Neural cell (in vitro differentiated cells): ENCODE data around the gene SMU1. TPM values are rescaled to one million over a fixed set of nuclear protein-coding genes. Genes with fewer than 3 reads are reported as not detected.

Experiments used
- H2AFZ ChIP-seq: fragments of 200-600, 300-800 bp; sonication (generic), shearing (Covaris generic); 2 replicates; pipeline ENCODE4 v1.6.0; 2014; ENCODE audit warnings: low read depth, mild to moderate bottlenecking, antibody characterized with exemption, low read length, moderate library complexity
- H3F3A ChIP-seq: fragments of 200-600 bp; shearing (Covaris generic); 2 replicates; pipeline ENCODE4 v1.6.1; 2016; ENCODE audit warnings: mild to moderate bottlenecking, moderate library complexity, mixed read lengths, antibody characterized with exemption, low read length; ENCODE audit not compliant: insufficient read depth, poor library complexity, severe bottlenecking
- H3K27ac ChIP-seq: fragments of 200-600, 300-800 bp; sonication (generic), shearing (Covaris generic); 2 replicates; pipeline ENCODE4 v1.5.1; 2014; ENCODE audit warnings: mild to moderate bottlenecking, low read length, moderate library complexity
- H3K27me3 ChIP-seq: fragments of 300-800, 200-600 bp; sonication (generic), shearing (Covaris generic); 2 replicates; pipeline ENCODE4 v1.6.0; 2014; ENCODE audit warnings: mild to moderate bottlenecking, low read depth, low read length, moderate library complexity; ENCODE audit not compliant: insufficient read depth
- H3K36me3 ChIP-seq: fragments of 300-800, 200-600 bp; sonication (generic), shearing (Covaris generic); 2 replicates; pipeline ENCODE4 v1.5.1; 2014; ENCODE audit warnings: mild to moderate bottlenecking, antibody characterized with exemption, low read length, moderate library complexity; ENCODE audit not compliant: insufficient read depth
- H3K4me2 ChIP-seq: fragments of 300-800, 200-600 bp; sonication (generic), shearing (Covaris generic); 2 replicates; pipeline ENCODE4 v1.6.0; 2014; ENCODE audit warnings: mild to moderate bottlenecking, low read length
- H3K4me3 ChIP-seq: fragments of 300-800, 200-600 bp; sonication (generic), shearing (Covaris generic); 2 replicates; pipeline ENCODE4 v1.5.1; 2014; ENCODE audit warnings: mild to moderate bottlenecking, low read length, moderate library complexity
- H3K79me2 ChIP-seq: fragments of 200-600 bp; shearing (Covaris generic); replicated peaks from 2 replicates; pipeline ENCODE4 v1.6.0; 2014; ENCODE audit warnings: mild to moderate bottlenecking, low read length, moderate library complexity; ENCODE audit not compliant: insufficient read depth
- H3K9ac ChIP-seq: fragments of 300-800, 200-600 bp; sonication (generic), shearing (Covaris generic); 2 replicates; pipeline ENCODE4 v1.6.1; 2016; ENCODE audit warnings: mild to moderate bottlenecking, low read length, mixed read lengths
- H3K9me2 ChIP-seq: fragments of 200-600 bp; shearing (Covaris generic); 2 replicates; pipeline ENCODE4 v1.6.1; 2016; ENCODE audit warnings: mild to moderate bottlenecking, low read length, mixed read lengths; ENCODE audit not compliant: insufficient read depth
- H3K9me3 ChIP-seq: fragments of 200-600, 300-800 bp; sonication (generic), shearing (Covaris generic); 2 replicates; pipeline ENCODE4 v1.6.1; 2016; ENCODE audit warnings: mild to moderate bottlenecking, mixed run types, low read length, moderate library complexity, mixed read lengths
- H4K20me1 ChIP-seq: fragments of 200-600 bp; shearing (Covaris generic); 2 replicates; pipeline ENCODE4 v1.6.1; 2016; ENCODE audit warnings: mild to moderate bottlenecking, mixed run types; ENCODE audit not compliant: insufficient read depth
- EP300 ChIP-seq: fragments of 450-650 bp; conservative IDR thresholded peaks from 2 replicates; pipeline ENCODE4 v1.6.1; 2014; ENCODE audit warnings: antibody characterized with exemption, mild to moderate bottlenecking, moderate library complexity; ENCODE audit not compliant: poor library complexity, severe bottlenecking
- EZH2 ChIP-seq: fragments of 200-600, 300-800 bp; shearing (Covaris generic), sonication (generic); IDR thresholded peaks from 2 replicates; pipeline ENCODE4 v1.6.1; 2014; ENCODE audit warnings: antibody characterized with exemption, low read length, borderline replicate concordance, mild to moderate bottlenecking; ENCODE audit not compliant: insufficient read depth, poor library complexity, severe bottlenecking
- MXI1 ChIP-seq: fragments of 450-650 bp; conservative IDR thresholded peaks from 2 replicates; pipeline ENCODE4 v1.6.1; 2014; ENCODE audit warnings: antibody characterized with exemption, mild to moderate bottlenecking; ENCODE audit not compliant: poor library complexity, severe bottlenecking
- POLR2AphosphoS5 ChIP-seq: IDR thresholded peaks from 2 replicates; pipeline ENCODE4 v1.6.1; 2012
- RAD21 ChIP-seq: fragments of 450-650 bp; conservative IDR thresholded peaks from 2 replicates; pipeline ENCODE4 v1.6.1; 2014; ENCODE audit warnings: antibody characterized with exemption, mild to moderate bottlenecking, moderate library complexity
- SMC3 ChIP-seq: fragments of 450-650 bp; conservative IDR thresholded peaks from 2 replicates; pipeline ENCODE4 v1.6.1; 2014; ENCODE audit warnings: antibody characterized with exemption, mild to moderate bottlenecking, moderate library complexity; ENCODE audit not compliant: poor library complexity
- TAF1 ChIP-seq: IDR thresholded peaks from 2 replicates; pipeline ENCODE4 v1.6.1; 2012; ENCODE audit warnings: low read depth
- polyA plus RNA-seq: library from polyadenylated mRNA; depleted of rRNA; stranded (reverse); fragments of >200 nt; gene quantifications from 2 replicates; pipeline ENCODE4 v1.2.3, GENCODE V29; 2014
- TF ChIP-seq, protein P1 (sequence below): fragments of 450-650 bp; IDR thresholded peaks from 2 replicates; pipeline ENCODE4 v1.5.1; 2014; ENCODE audit warnings: antibody characterized with exemption, mild to moderate bottlenecking, moderate library complexity; ENCODE audit not compliant: poor library complexity, severe bottlenecking
- TF ChIP-seq, protein P2 (sequence below): IDR thresholded peaks from 2 replicates; pipeline ENCODE4 v1.6.1; 2012; ENCODE audit warnings: borderline replicate concordance

The SMU1 gene
- polyA plus RNA-seq, 1 donor from 2014 or later, result 27.4 TPM

DNA sequence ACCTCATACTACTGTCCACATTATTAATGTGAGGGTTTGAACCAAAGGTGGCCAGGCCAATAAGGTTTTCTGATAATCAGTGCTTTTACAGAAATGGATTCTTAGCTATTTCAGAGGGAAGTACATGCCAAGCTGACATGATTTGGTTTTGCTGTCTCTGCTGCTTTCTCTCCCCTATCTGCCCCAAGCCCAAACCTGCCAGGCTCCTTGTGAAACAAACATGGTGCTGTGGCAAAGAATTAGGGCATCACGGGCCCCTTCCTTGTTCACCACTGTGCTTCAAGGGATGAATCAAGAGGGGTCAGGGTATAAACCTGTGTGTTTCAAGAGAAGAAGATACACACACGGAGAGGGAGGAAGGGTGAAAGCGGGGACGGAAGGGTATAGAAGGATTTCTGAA, 41.3 kb upstream of the SMU1 start:
- H3K36me3 ChIP-seq, result no peaks in the 10 kb centered on the region
- no peaks in the 10 kb centered on the region for H3K9me3 ChIP-seq
- H3F3A ChIP-seq, result no peaks in the 10 kb centered on the region
- no peaks in the 10 kb centered on the region for H3K79me2 ChIP-seq
- H3K4me2 ChIP-seq, result no peak overlapping the region
- TF ChIP-seq SMC3 (no peak), TAF1 (no peak), EP300 (no peak), RAD21 (no peak), POLR2AphosphoS5 (no peak), MXI1 (no peak), EZH2 (no peak)
- TF ChIP-seq, protein P1, sequence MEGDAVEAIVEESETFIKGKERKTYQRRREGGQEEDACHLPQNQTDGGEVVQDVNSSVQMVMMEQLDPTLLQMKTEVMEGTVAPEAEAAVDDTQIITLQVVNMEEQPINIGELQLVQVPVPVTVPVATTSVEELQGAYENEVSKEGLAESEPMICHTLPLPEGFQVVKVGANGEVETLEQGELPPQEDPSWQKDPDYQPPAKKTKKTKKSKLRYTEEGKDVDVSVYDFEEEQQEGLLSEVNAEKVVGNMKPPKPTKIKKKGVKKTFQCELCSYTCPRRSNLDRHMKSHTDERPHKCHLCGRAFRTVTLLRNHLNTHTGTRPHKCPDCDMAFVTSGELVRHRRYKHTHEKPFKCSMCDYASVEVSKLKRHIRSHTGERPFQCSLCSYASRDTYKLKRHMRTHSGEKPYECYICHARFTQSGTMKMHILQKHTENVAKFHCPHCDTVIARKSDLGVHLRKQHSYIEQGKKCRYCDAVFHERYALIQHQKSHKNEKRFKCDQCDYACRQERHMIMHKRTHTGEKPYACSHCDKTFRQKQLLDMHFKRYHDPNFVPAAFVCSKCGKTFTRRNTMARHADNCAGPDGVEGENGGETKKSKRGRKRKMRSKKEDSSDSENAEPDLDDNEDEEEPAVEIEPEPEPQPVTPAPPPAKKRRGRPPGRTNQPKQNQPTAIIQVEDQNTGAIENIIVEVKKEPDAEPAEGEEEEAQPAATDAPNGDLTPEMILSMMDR, result no peak
- TF ChIP-seq, protein P2, sequence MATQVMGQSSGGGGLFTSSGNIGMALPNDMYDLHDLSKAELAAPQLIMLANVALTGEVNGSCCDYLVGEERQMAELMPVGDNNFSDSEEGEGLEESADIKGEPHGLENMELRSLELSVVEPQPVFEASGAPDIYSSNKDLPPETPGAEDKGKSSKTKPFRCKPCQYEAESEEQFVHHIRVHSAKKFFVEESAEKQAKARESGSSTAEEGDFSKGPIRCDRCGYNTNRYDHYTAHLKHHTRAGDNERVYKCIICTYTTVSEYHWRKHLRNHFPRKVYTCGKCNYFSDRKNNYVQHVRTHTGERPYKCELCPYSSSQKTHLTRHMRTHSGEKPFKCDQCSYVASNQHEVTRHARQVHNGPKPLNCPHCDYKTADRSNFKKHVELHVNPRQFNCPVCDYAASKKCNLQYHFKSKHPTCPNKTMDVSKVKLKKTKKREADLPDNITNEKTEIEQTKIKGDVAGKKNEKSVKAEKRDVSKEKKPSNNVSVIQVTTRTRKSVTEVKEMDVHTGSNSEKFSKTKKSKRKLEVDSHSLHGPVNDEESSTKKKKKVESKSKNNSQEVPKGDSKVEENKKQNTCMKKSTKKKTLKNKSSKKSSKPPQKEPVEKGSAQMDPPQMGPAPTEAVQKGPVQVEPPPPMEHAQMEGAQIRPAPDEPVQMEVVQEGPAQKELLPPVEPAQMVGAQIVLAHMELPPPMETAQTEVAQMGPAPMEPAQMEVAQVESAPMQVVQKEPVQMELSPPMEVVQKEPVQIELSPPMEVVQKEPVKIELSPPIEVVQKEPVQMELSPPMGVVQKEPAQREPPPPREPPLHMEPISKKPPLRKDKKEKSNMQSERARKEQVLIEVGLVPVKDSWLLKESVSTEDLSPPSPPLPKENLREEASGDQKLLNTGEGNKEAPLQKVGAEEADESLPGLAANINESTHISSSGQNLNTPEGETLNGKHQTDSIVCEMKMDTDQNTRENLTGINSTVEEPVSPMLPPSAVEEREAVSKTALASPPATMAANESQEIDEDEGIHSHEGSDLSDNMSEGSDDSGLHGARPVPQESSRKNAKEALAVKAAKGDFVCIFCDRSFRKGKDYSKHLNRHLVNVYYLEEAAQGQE, result no peak
- no peak overlapping the region for H2AFZ ChIP-seq
- H3K4me3 ChIP-seq, result no peak overlapping the region
- H3K9ac ChIP-seq, result no peak overlapping the region
- no peak overlapping the region for H3K27ac ChIP-seq
- H4K20me1 ChIP-seq, result no peaks in the 10 kb centered on the region
- no peaks in the 10 kb centered on the region for H3K27me3 ChIP-seq
- no peaks in the 10 kb centered on the region for H3K9me2 ChIP-seq

GRCh38 chr9:33117306-33117705, 40.8 kb upstream of the SMU1 start:
- Histone ChIP-seq H3F3A (no peaks in the 10 kb centered on the region), H4K20me1 (no peaks in the 10 kb centered on the region), H3K4me3 (no peak overlapping the region), H3K36me3 (no peaks in the 10 kb centered on the region), H2AFZ (no peak overlapping the region), H3K4me2 (no peak overlapping the region), H3K9me2 (no peaks in the 10 kb centered on the region), H3K9ac (no peak overlapping the region), H3K9me3 (no peaks in the 10 kb centered on the region), H3K79me2 (no peaks in the 10 kb centered on the region), H3K27ac (no peak overlapping the region), H3K27me3 (no peaks in the 10 kb centered on the region)
- TF ChIP-seq POLR2AphosphoS5 (no peak), TAF1 (no peak), MXI1 (no peak), RAD21 (no peak), SMC3 (no peak), EZH2 (no peak), EP300 (no peak)
- TF ChIP-seq, protein P1, result no peak
- TF ChIP-seq, protein P2, result no peak
